ENCODE measurements around the gene MBD3L2.
"Not testable (repeated sequence)": the region's sequence is repeated elsewhere in the genome, so short reads cannot be mapped to it uniquely, and the experiment has no call there.

Gene MBD3L2

DNA sequence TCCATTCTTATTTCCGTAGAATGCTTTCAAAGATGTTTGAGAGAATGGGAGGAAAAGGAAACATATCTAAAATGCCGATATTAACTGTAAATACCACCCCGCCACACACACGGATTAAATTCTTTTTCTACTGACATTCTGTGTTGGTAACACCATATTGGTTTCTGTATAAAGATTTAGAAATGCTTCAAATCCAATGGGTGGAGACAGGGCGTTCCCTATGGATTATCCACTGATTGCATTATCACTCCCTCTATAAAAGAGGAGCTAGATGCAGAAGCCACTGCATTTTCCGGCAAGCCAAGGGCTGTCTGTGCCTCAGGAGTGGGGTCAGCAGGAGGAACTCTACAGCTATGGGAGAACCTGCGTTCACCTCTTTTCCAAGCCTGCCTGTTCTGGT, at the start of gene MBD3L2:
Gene MBD3L2, plus strand, starts transcription at position 301 of the 400 bp plus-strand sequence. Its CDS starts 53 bp downstream, at position 354.
- H3K27ac ChIP-seq; POLR2A ChIA-PET (ENCODE audit: low non-redundant PET); CTCF ChIA-PET; DNase-seq (ENCODE audit: low spot score): not testable (repeated sequence)

- TF ChIP-seq CTCF (conservative IDR thresholded peaks at IDR 0.05; ENCODE audit: low read depth) = no peak
- DNase-seq (ENCODE audit: low spot score) = no peak
- ChIA-PET CTCF (interaction anchor here (0.7 to 1.4 kb wide), 2 partner anchors 57 to 62 kb away, joined by 3 to 5 read pairs; no protein-coding TSS in a partner anchor), POLR2A (ENCODE audit: low non-redundant PET) (no interaction called here)
- H3K27ac ChIP-seq = no peak overlapping the region
Measured at GRCh38 chr19:6999933-7000332, 49.2 kb upstream of the MBD3L2 start.

GRCh38 chr19:7000333-7000732, 48.8 kb upstream of the MBD3L2 start:
- CTCF ChIA-PET = interaction anchor here (1.4 kb wide), 1 partner anchor 58 kb away, joined by 5 read pairs; no protein-coding TSS in a partner anchor
- H3K27ac ChIP-seq = no peak overlapping the region
- POLR2A ChIA-PET (ENCODE audit: low non-redundant PET) = no interaction called here
- TF ChIP-seq CTCF (conservative IDR thresholded peaks at IDR 0.05; ENCODE audit: low read depth) = no peak
- DNase-seq (ENCODE audit: low spot score) = no peak

DNA sequence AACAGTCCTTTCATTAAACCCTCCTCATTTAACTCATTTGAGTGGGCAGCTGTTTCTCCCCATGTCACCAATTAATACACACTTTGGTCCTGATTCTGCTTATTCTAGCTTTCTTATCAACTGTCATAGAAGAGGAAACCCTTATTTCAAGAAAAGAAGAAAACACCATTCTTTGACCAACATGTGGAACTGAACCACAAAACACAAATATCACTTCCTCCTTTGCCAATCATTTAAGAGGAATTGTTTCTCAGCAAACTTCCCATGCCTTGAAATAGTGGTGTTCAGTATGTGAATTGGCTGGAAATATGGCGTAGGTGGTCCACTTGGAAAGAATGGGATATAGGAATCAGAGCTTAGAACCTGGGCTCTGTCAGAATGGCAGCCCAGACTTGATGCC, 48.3 kb upstream of the MBD3L2 start:
- TF ChIP-seq CTCF (conservative IDR thresholded peaks at IDR 0.05; ENCODE audit: low read depth) = no peak
- no peak for DNase-seq (ENCODE audit: low spot score)
- POLR2A ChIA-PET (ENCODE audit: low non-redundant PET) = no interaction called here
- no peak overlapping the region for H3K27ac ChIP-seq
- CTCF ChIA-PET = interaction anchor here (1.4 kb wide), 1 partner anchor 58 kb away, joined by 5 read pairs; no protein-coding TSS in a partner anchor

- TF ChIP-seq CTCF (conservative IDR thresholded peaks at IDR 0.05; ENCODE audit: low read depth) = peak; percentile 70
- peak; percentile 22 for DNase-seq (ENCODE audit: low spot score)
Measured at GRCh38 chr19:7004313-7004931, 44.7 kb upstream of the MBD3L2 start.

GRCh38 chr19:7006135-7006704, 42.9 kb upstream of the MBD3L2 start:
- POLR2A ChIA-PET (ENCODE audit: low non-redundant PET) = no interaction called here
- DNase-seq (ENCODE audit: low spot score) = no peak
- CTCF ChIA-PET = no interaction called here
- H3K27ac ChIP-seq = no peak overlapping the region
- TF ChIP-seq CTCF (conservative IDR thresholded peaks at IDR 0.05; ENCODE audit: low read depth) = no peak

More at GRCh38 chr19:7004313-7004931, 44.7 kb upstream of the MBD3L2 start:
- CTCF ChIA-PET = interaction anchor here (0.6 to 0.7 kb wide), 2 partner anchors 166 to 577 kb away, joined by 3 read pairs; no protein-coding TSS in a partner anchor
- POLR2A ChIA-PET (ENCODE audit: low non-redundant PET) = no interaction called here
- no peak overlapping the region for H3K27ac ChIP-seq

DNA sequence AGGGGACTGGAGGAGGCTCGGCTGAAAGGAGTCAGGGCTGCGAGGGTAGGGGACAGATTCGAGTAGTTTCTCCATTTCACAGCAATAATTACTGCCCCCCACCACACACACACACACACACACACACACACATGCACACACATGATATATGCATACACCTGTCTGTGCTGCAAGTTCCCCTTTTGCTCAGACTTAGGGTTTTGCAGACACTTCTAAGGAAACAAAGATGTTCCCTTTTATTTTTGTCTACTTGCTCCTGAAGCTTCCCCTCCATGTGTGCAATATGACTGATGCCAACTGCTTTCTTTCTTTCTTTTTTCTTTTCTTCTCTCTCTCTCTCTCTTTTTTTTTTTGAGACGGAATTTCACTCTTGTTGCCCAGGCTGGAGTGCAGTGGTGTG, 41.3 kb upstream of the MBD3L2 start:
- POLR2A ChIA-PET (ENCODE audit: low non-redundant PET) = no interaction called here
- no peak for TF ChIP-seq CTCF (conservative IDR thresholded peaks at IDR 0.05; ENCODE audit: low read depth)
- DNase-seq (ENCODE audit: low spot score) = no peak
- CTCF ChIA-PET = no interaction called here
- H3K27ac ChIP-seq = no peak overlapping the region
